Measurements from ENCODE around the gene LNPEP.

The LNPEP gene

DNA sequence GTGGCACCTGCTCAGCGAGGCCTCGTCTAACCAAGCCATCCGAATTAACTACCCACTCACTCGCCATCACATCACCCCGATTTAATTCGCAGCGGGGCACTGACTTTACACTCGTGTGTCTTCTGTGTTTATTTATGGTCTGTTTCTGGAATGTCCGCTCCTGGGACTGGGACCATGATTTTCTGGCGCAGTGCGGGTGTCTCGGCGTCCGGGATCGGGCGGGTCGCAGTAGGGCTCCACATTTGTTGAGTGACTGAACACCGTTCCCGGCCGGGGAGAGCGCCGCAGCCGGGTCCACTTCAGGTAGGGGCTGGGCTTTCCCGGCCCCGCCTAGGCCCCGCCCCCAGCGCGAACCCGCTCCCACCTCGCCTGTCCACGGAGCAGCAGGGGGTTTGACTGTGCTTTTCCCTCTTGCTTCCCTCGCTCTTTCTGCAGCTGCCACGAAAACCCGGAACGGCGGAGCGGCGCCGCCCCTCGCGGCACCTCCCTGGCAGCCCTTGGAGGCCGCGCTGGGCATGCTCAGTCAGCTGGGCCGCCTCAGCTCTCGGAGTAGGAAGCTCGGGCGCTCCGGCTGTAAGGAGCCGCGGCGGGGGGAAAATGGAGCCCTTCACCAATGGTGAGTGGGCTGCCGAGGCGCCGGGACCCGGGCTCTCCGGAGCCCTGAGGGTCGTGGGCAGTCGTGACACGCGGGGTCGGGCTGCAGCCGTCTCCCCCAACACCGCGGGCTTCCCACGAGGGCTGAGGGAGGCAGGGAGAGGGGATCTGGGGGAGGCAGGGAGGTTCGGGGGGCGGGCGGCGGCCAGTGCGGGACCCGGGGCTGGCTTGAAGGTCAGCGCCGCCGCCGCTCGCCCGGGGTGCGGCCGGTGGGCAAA, at the start of gene LNPEP:
LNPEP (plus strand) TSS at position 522 of the 872 bp plus-strand sequence; CDS start at position 598, 76 bp downstream.
- peak; percentile 70 to 95 (median 86) for DNase-seq (ENCODE audit: low read depth in 2 of 3, low spot score in 2 of 3)

- DNase-seq (ENCODE audit: low read depth in 2 of 3, low spot score in 2 of 3), result no peak
Observed at GRCh38 chr5:96893342-96893741, 42.5 kb upstream of the LNPEP start.

DNA sequence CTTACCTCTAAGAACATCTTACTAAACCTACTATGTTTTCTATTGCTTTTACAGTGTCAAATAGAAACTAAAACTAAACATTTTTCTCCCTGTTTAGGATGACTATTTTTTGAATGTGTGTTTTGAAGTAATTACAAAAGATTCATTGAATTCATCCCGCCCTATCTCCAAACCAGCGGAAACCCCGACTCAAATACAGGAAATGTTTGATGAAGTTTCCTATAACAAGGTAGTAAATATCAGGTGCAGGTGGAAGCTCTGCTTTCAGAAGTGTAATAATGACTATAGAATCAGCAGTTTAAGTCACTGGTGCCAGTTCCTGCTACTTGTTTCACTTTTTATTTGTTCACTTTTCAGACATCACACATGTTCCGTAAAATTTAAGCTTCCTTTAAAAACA, 39.6 kb upstream of the LNPEP start:
- no peak for DNase-seq (ENCODE audit: low read depth in 2 of 3, low spot score in 2 of 3)

- no peak for DNase-seq (ENCODE audit: low read depth in 2 of 3, low spot score in 2 of 3)
Observed at GRCh38 chr5:96896806-96897205, 39.1 kb upstream of the LNPEP start.

- DNase-seq (ENCODE audit: low read depth in 2 of 3, low spot score in 2 of 3), result no peak
Observed at GRCh38 chr5:96901384-96901783, 34.5 kb upstream of the LNPEP start.

DNA sequence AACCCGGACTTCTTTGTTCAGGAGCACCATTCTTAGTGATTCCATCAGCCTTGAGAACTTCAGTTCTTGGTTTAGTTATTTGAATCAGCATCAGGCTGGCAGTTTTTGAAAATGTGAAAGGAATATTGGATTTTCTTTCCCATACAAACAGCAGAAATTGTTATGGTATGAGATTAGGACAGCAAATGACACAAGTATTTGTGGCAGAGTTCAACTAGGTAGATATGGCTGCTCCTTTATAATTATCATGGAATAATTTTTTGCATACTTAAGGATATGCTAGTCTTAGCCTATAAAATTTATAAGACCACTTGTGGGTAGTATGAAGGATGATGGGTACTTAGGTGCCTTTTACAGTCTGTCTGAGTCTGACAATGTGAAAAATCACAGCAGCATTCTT, 34.0 kb upstream of the LNPEP start:
- DNase-seq (ENCODE audit: low read depth in 2 of 3, low spot score in 2 of 3), result no peak

GRCh38 chr5:96902876-96903275, 33.0 kb upstream of the LNPEP start:
- DNase-seq (ENCODE audit: low read depth in 2 of 3, low spot score in 2 of 3), result no peak

DNA sequence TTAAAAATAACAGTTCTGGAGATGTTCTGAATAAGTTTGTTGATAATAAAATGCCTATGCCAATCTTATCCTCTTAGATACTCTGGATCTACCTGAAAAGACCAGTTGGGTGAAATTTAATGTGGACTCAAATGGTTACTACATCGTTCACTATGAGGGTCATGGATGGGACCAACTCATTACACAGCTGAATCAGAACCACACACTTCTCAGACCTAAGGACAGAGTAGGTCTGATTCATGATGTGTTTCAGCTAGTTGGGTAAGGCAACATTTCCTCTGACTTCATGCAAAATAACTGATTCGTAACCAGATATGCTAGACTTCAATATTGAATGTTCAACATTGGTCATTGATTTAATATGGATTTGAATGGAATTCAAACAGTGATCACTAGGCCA, 32.6 kb upstream of the LNPEP start:
- DNase-seq (ENCODE audit: low read depth in 2 of 3, low spot score in 2 of 3), result no peak

DNA sequence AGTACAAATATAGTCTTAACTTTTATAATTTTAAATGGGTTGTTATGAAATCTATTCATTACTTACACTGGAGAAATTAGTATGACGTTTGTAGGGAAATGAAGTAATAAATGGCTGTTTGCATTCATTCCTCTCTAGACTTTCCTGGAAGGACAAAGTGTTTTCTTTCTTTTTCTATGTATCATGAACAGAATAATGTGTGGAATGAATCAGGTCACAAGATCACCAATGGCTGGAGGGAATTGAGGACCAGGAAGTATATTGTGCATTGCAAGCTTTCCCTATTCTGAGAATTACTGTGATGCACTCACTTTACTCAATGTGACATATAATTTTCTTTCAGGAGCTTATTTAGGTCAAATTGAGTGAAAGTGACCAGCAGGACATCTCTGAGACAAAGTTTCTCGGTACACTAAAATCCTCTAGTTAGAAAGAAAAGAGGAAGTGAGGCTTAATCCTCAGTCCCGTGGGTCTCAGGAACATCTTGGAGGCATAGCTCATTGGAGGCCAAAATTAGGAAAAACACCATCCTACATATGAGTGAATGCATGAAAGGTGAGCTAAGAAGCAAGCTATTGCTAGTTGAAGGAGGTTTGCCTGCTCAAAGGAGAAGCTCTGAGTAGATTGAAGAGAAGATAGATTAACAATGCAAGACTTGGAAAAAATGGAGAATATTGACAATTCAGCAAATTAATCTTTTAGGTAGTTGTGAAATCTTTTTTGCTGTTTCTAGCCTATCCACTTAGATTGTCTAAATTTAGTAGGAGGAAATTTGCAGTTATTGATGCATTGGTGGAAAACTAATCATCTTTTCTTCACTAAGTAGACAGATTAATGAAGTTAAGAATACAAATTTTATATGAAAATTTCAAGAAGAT, 31.6 kb upstream of the LNPEP start:
- no peak for DNase-seq (ENCODE audit: low read depth in 2 of 3, low spot score in 2 of 3)

GRCh38 chr5:96905864-96906263, 30.0 kb upstream of the LNPEP start:
- DNase-seq (ENCODE audit: low read depth in 2 of 3, low spot score in 2 of 3), result no peak

GRCh38 chr5:96909003-96909402, 26.9 kb upstream of the LNPEP start:
- no peak for DNase-seq (ENCODE audit: low read depth in 2 of 3, low spot score in 2 of 3)

GRCh38 chr5:96909435-96909834, 26.4 kb upstream of the LNPEP start:
- DNase-seq (ENCODE audit: low read depth in 2 of 3, low spot score in 2 of 3), result no peak

- DNase-seq (ENCODE audit: low read depth in 2 of 3, low spot score in 2 of 3), result no peak
Observed at GRCh38 chr5:96911139-96911538, 24.7 kb upstream of the LNPEP start.

DNA sequence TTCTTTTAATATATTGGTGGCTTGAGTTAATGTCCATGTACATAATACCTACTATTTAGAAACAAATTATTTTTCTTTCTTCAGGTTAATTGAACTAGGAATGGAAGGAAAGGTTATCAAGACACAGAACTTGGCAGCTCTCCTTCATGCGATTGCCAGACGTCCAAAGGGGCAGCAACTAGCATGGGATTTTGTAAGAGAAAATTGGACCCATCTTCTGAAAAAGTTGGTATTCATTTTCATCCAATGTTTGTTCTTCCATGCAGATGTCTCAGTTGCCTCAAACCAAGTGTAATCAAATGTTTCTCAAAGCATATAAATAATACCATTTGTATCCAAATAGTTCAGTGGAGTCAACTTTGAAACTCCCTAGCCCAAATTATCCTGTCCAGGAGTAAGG, 22.6 kb upstream of the LNPEP start:
- no peak for DNase-seq (ENCODE audit: low read depth in 2 of 3, low spot score in 2 of 3)

DNA sequence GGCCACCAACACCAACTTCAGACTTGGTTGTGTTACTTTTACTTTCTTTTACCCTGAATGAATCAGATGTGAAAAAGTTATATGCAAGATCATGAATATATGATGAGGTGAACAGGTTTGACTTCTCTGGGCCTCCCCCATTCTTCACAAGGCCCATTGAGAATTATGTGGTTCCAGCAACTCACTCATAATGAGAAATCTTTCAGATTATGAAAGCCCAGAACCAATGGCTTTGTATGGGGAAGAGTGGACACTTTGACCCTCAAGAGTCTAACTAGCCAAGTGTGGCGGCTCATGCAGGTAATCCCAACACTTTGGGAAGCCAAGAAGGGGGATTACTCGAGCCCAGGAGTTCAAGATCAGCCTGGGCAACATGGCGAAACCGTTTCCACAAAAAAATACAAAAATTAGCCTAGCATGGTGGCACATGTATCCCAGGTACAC, 16.1 kb upstream of the LNPEP start:
- DNase-seq (ENCODE audit: low read depth in 2 of 3, low spot score in 2 of 3), result no peak

DNA sequence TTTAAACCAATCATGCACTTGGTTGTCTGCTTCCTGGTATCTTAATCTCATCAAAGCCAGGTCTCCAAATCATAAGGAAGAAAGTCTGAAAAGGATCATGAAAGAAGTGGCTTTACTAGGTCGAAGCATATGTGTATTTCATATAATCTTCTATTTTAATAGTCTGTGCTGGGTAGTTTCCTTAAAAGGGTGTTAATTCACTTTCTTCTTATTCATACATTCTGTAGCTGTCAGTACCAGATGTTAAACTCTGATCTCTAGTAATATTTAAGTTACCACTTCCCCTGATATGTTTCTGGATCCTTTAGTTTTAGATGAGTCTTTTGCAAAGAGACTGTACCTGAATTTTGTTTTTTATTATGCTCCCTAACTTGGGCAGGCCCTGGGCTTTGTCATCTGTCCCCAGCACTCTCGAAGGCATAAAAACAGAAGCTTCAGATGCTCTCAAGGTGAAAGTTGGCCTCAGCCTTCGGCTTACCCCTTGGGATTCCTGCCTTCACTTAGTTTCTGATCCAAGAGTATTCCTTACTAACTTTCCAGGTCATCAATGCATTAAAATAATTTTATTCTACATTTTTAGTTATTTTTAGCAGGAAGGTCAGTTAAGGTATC, 15.0 kb upstream of the LNPEP start:
- no peak for DNase-seq (ENCODE audit: low read depth in 2 of 3, low spot score in 2 of 3)

DNA sequence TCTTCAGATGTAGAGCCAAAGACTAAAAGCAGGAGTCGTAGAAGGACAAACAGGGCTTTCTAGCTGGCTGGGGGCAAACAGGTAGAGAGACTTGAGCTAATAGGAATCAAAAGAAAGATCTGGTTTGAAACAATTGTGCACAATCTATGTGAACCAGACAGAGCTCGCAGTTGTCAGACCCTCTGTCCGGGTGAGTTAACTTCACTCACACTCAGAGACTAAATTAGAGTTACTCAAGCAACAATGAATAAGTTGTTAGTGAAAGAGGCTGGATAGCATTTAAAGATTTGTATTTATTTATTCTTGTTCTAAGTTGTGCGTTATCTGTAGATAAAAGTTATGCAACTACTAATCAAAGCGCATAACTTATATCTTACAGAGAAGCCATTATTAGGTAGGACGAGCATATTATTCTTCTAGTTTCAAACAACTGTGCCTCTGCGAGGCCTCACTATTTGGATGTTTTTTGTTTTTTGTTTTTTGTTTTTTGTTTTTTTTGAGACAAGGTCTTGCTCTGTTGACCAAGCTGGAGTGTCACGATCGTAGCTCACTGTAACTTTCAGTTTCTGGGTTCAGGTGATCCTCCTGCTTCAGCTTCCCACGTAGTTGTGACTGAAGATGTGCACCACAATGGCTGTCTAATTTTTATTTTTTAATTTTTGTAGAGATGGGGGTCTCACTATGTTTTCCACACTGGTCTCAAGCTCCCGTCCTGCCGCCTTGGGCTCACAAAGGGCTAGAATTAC, 13.2 kb upstream of the LNPEP start:
- no peak for DNase-seq (ENCODE audit: low read depth in 2 of 3, low spot score in 2 of 3)

GRCh38 chr5:96924016-96924443, 11.8 kb upstream of the LNPEP start:
- no peak for DNase-seq (ENCODE audit: low read depth in 2 of 3, low spot score in 2 of 3)

DNA sequence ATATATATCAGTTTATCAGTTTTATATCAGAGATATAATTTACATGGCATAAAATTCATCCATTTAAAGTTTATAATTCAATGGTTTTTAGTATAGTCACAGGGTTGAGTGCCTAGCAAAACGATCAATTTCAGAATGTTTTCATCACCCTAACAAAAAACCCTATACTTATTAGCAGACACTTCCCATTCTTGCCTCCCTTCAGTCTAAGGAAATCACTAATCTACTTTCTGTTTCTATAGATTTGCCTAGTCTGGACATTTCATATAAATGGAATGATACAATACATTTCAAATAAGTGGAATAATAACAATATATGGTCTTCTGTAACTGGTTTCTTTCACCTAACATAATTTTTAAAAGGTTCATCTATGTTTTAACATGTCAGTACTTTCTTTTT, 9.6 kb upstream of the LNPEP start:
- DNase-seq (ENCODE audit: low read depth in 2 of 3, low spot score in 2 of 3), result no peak

DNA sequence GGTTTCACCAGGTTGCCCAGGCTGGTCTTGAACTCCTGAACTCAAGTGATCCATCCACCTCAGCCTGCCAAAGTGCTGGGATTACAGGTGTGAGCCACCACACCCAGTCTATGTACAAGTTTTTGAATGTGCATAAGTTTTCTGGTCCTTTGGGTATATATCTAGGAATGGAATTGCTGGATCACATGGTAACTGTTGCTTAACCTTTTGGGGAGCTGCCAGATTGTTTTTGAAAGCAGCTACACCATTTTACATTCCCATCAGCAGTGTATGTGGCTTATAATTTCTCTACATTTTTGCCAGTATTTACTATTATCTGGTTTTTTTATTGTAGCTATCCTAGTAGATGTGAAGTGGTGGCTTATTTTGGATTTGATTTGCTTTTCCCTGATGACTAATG, 8.9 kb upstream of the LNPEP start:
- no peak for DNase-seq (ENCODE audit: low read depth in 2 of 3, low spot score in 2 of 3)

Measured in activated CD8-positive, alpha-beta memory T cell treated with anti-CD3 and anti-CD28 coated beads for 48 hours (primary cell).